Measurements from ENCODE around the gene FEZ2.

- TF ChIP-seq CTCF (IDR thresholded peaks at IDR 0.05) (no peak), POLR2AphosphoS5 (IDR thresholded peaks at IDR 0.05) (no peak)
These were observed 20.1 kb downstream of the FEZ2 start for GRCh38 chr2:36577884-36578283.
